SU-DHL-6 (cell line): ENCODE measurements around the gene SAMD11.
"Not testable (repeated sequence)": the region's sequence is repeated elsewhere in the genome, so short reads cannot be mapped to it uniquely, and the experiment has no call there.

Experiments
- CTCF ChIP-seq: fragments of 200-600 bp; sonication (generic); IDR thresholded peaks from one replicate; pipeline ENCODE4 v1.5.1; 2017; ENCODE audit warnings: antibody characterized with exemption, mild to moderate bottlenecking, low read length, moderate library complexity; ENCODE audit not compliant: insufficient read depth, poor library complexity, severe bottlenecking
- EZH2phosphoT487 ChIP-seq: fragments of 200-600 bp; sonication (generic), shearing (Covaris generic); conservative IDR thresholded peaks from 2 replicates; pipeline ENCODE4 v1.6.1; 2018; ENCODE audit warnings: mild to moderate bottlenecking, antibody characterized with exemption, low read length, moderate library complexity, mixed read lengths

GRCh38 chr1:876428-877208 lies 47.1 kb upstream of the SAMD11 start:
- not testable (repeated sequence) for TF ChIP-seq CTCF, EZH2phosphoT487
